Measurements from ENCODE around the gene TNIP3. TPM values are rescaled to one million over a fixed set of nuclear protein-coding genes. Genes with fewer than 3 reads are reported as not detected.

The TNIP3 gene
- total and polyA plus RNA-seq, 9 of the 15 experiments (the other 6 are each of a cell fraction or from before 2014, with no cell fraction given), result 0.14 TPM; not detected in 8

- TF ChIP-seq ZBTB40 (IDR thresholded peaks at IDR 0.05) (no peak), ZBTB40 (CRISPR knock-in tag; IDR thresholded peaks at IDR 0.05) (no peak), ZEB2 (IDR thresholded peaks at IDR 0.05) (no peak), SRSF7 (optimal IDR thresholded peaks at IDR 0.05; ENCODE audit: low read depth, low read length) (no peak)
Observed at GRCh38 chr4:121165206-121165605, 1.1 kb upstream of the TNIP3 start (continued).

Measured in K562 (cell line).